ENCODE results near the gene SNX5.

The SNX5 gene

DNA sequence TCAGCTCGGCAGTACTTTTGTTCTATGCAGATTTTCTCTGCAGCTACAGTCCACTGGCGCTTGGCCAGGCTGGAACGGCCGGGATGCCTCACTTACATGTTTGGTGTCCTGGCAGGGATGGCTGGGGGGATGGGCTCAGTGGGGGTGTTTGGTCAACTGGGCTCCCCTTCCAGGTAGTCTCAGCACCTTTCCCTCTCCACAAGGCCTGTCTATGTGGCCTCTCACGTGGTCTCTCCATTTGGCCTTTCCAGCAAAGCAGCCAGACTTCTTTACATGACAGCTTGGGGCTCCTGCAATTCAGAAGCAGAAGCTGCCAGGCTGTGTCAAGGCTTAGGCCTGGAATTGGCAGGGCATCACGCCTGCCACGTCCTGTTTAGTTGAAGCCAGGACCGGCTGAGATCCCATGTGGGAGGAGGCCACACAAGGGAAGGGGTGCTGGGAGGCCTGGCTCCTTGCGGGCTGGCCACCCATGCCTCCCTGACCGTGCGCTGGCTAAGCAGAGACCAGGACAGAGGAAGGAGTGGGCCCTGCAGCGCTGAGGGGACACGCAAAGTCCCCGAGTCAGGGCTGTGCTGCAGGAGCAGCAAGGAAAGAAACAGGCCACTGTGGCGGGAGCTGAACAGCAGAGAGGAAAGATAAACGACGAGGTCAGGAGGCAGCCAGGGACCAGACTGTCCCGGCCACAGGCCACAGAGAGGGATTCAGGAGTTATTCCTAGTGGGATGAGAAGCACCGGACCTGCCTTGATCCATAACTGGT is 39.1 kb upstream of the SNX5 start:
- TF ChIP-seq EZH2 (IDR thresholded peaks at IDR 0.05) (no peak), POLR2AphosphoS5 (IDR thresholded peaks at IDR 0.05; ENCODE audit: borderline replicate concordance, low read depth, low read length) (no peak), FOXP2 (optimal IDR thresholded peaks at IDR 0.05; ENCODE audit: control extremely low read depth, extremely low read length, insufficient read depth) (no peak)
- no peak overlapping the region for H3K4me3 ChIP-seq
- H3K9me3 ChIP-seq (ENCODE audit: low read depth, low read length), result no peaks in the 10 kb centered on the region
- no peak overlapping the region for H3K9ac ChIP-seq (ENCODE audit: insufficient read length)
- DNase-seq (ENCODE audit: low read depth, low spot score), result no peak
- no peaks in the 10 kb centered on the region for H3K36me3 ChIP-seq (ENCODE audit: insufficient read depth, low read length)
- no peak overlapping the region for H3K27ac ChIP-seq

DNA sequence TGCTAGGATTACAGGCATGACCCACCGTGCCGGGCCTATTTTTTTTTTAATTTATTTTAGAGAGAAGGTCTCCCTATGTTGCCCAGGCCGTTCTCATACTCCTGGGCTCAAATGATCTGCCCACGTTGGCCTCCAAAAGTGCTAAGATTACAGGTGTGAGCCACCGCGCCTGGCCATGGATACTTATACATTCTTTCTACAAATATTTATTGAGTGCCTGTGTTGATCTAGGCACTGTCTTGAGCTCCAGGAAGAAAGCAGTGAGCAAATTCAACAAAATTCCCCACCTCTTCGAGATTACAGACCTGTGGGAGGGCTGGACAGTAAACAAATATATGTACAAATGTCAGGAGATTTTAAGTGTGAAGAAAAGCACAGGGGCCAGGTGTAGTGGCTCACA is 38.1 kb upstream of the SNX5 start:
- Histone ChIP-seq H3K36me3 (ENCODE audit: insufficient read depth, low read length) (no peaks in the 10 kb centered on the region), H3K9ac (ENCODE audit: insufficient read length) (no peak overlapping the region), H3K4me3 (no peak overlapping the region), H3K27ac (no peak overlapping the region), H3K9me3 (ENCODE audit: low read depth, low read length) (no peaks in the 10 kb centered on the region)
- no peak for DNase-seq (ENCODE audit: low read depth, low spot score)
- TF ChIP-seq EZH2 (IDR thresholded peaks at IDR 0.05) (no peak), POLR2AphosphoS5 (IDR thresholded peaks at IDR 0.05; ENCODE audit: borderline replicate concordance, low read depth, low read length) (no peak), FOXP2 (optimal IDR thresholded peaks at IDR 0.05; ENCODE audit: control extremely low read depth, extremely low read length, insufficient read depth) (no peak)

DNA sequence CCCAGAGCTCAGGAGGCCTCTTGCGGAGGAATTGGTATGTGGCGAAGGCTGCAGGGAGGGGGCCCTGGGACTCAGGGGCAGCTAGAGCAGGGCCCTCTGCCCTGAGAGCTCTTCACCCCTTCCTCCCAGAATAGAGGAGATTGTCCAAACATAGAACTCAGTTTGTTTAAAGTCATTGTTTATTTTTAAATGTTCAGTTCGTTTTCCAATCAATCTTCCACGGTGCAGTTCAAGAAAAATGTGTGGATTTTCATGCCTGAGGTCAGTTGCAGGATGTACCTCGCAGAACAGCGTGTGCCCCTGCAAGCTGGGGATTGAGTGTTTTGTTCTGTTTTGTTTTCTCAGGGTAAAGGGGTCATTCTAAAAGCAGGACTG is 37.4 kb upstream of the SNX5 start:
- Histone ChIP-seq H3K9me3 (ENCODE audit: low read depth, low read length) (no peaks in the 10 kb centered on the region), H3K9ac (ENCODE audit: insufficient read length) (no peak overlapping the region), H3K4me3 (no peak overlapping the region), H3K36me3 (ENCODE audit: insufficient read depth, low read length) (no peaks in the 10 kb centered on the region), H3K27ac (no peak overlapping the region)
- TF ChIP-seq FOXP2 (optimal IDR thresholded peaks at IDR 0.05; ENCODE audit: control extremely low read depth, extremely low read length, insufficient read depth) (no peak), POLR2AphosphoS5 (IDR thresholded peaks at IDR 0.05; ENCODE audit: borderline replicate concordance, low read depth, low read length) (no peak), EZH2 (IDR thresholded peaks at IDR 0.05) (no peak)
- no peak for DNase-seq (ENCODE audit: low read depth, low spot score)

DNA sequence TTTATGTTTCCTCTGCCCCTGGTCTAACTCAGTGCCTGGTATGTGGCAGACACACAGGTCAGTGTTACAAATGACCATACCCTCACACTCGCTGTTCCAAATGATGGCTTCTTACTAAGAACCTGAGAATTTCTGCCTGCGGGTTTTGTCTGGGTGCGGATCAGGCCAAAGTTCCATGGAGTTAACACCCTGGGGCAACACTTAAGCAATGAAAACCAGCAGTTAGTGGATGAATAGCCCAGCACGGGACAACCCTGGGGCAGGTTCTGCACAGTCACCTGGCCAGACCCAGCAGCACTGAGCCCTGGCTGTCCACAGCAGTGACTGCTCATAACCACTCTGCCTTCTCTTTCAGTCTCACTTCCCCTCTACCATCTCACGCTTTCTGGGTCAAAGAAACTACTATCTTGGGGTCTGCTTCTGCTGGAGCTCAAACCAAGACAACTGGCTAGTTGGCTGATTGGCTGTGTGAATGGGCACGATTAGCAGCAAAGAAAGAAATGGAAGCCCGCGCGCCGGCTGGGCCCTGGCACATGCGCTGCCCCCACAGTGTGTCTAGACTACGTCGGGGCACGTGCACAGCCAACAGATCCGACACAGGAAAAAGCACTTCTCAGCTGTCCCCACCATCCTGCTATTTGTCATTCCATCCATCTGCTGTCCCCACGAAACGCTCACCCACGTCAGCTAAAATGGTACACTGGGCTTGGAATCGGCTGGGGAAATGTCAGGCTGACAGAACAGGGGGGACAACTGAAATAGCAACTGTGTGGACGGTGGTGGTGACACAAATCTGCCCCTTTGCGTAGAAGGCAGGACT is 36.8 kb upstream of the SNX5 start:
- DNase-seq (ENCODE audit: low read depth, low spot score), result no peak
- H3K27ac ChIP-seq, result no peak overlapping the region

DNA sequence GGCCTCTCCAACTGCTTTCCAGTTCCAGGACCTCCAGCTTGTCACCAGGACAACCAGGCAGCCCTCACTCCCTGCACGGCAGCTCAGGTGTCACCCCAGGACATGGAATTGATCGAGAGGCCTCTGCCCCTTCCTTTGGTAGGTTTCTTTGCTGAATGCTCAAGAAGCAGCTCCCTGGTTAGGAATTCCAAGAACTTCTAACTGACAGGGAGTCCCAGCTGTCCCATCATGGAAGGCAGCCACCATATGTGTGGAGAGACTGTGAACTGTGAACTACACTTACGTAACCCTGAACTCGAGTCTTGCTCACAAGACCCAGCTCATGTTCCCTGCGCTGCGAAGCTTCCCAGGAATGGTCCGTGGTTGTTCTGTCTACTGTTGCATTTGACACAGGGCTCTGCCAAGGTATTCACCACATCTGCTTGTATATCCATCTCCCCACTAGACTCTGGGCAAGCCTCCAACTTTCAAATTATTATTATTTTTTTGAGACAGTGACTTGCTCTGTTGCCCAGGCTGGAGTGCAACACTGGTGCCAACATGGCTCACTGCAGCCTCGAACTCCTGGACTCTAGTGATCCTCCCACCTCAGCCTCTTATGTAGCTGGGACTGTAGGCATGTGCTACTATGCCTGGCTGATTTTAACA is 35.9 kb upstream of the SNX5 start:
- Histone ChIP-seq H3K36me3 (ENCODE audit: insufficient read depth, low read length) (no peaks in the 10 kb centered on the region), H3K9ac (ENCODE audit: insufficient read length) (no peak overlapping the region), H3K27ac (no peak overlapping the region), H3K9me3 (ENCODE audit: low read depth, low read length) (no peaks in the 10 kb centered on the region), H3K4me3 (no peak overlapping the region)
- DNase-seq (ENCODE audit: low read depth, low spot score), result no peak
- TF ChIP-seq FOXP2 (optimal IDR thresholded peaks at IDR 0.05; ENCODE audit: control extremely low read depth, extremely low read length, insufficient read depth), result no peak
- TF ChIP-seq POLR2AphosphoS5 (IDR thresholded peaks at IDR 0.05; ENCODE audit: borderline replicate concordance, low read depth, low read length), result no peak
- TF ChIP-seq EZH2 (IDR thresholded peaks at IDR 0.05), result no peak

More for the DNA sequence above, 36.8 kb upstream of the SNX5 start:
- Histone ChIP-seq H3K9me3 (ENCODE audit: low read depth, low read length) (no peaks in the 10 kb centered on the region), H3K4me3 (no peak overlapping the region), H3K9ac (ENCODE audit: insufficient read length) (no peak overlapping the region), H3K36me3 (ENCODE audit: insufficient read depth, low read length) (no peaks in the 10 kb centered on the region)
- TF ChIP-seq EZH2 (IDR thresholded peaks at IDR 0.05), result no peak
- no peak for TF ChIP-seq POLR2AphosphoS5 (IDR thresholded peaks at IDR 0.05; ENCODE audit: borderline replicate concordance, low read depth, low read length)
- no peak for TF ChIP-seq FOXP2 (optimal IDR thresholded peaks at IDR 0.05; ENCODE audit: control extremely low read depth, extremely low read length, insufficient read depth)

DNA sequence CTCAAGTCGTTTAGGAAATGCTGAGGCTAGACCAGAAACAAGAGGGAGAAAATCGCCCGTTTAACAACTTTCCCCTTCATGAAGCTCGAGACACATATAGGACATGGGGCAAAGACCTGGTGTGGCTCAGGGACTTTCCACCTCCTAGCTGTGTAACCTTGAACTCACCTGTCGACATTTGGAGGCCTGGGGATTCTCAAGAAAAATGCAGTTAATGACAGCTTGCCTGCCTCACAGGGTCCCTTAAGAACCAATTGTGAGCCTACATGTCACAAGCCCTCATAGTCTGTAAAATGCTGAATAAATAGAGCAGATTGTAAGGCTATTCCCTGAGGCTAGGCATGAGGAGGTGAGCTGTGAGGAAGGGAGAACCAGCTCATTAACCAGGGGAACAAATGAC is 35.3 kb upstream of the SNX5 start:
- H3K9me3 ChIP-seq (ENCODE audit: low read depth, low read length), result no peaks in the 10 kb centered on the region
- TF ChIP-seq EZH2 (IDR thresholded peaks at IDR 0.05), result no peak
- no peak for TF ChIP-seq POLR2AphosphoS5 (IDR thresholded peaks at IDR 0.05; ENCODE audit: borderline replicate concordance, low read depth, low read length)
- no peak for TF ChIP-seq FOXP2 (optimal IDR thresholded peaks at IDR 0.05; ENCODE audit: control extremely low read depth, extremely low read length, insufficient read depth)
- no peak for DNase-seq (ENCODE audit: low read depth, low spot score)
- no peak overlapping the region for H3K4me3 ChIP-seq
- H3K36me3 ChIP-seq (ENCODE audit: insufficient read depth, low read length), result no peaks in the 10 kb centered on the region
- H3K9ac ChIP-seq (ENCODE audit: insufficient read length), result no peak overlapping the region
- H3K27ac ChIP-seq, result no peak overlapping the region

DNA sequence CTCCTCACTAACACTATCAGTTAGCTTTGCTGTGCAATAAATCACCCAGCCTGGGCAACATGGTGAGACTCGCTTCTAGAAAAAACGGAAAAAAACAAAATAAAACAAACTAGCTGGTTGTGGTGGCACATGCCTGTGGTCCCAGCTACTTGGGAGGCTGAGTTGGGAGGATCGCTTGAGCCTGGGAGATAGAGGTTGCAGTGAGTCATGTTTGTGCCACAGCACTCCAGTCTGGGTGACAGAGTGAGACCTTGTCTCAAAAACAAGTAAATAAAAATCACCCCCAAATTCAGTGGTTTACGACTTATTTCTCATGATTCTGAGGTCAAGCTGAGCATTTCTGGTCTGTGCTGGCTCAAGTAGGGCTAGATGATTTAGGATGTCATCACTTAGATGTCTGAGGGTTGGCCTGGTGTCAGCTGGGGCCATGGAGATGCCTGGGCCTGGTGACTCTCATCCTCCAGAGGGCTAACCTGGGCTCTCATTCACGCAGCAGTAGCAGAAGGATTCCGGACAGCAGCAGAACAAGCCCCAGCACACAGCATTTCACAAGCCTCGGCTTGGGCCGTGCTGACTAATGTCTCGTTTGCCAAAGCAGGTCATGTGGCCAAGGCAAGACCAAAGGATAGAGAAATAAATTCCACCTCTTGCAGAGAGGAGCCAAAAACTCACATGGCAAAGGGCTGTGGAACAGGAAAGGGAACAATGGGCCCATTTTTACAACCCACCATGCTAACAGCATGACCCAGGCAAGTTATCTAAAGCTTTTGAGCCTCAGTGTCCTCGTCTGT is 32.7 kb upstream of the SNX5 start:
- Histone ChIP-seq H3K9ac (ENCODE audit: insufficient read length) (no peak overlapping the region), H3K9me3 (ENCODE audit: low read depth, low read length) (no peaks in the 10 kb centered on the region), H3K27ac (no peak overlapping the region), H3K36me3 (ENCODE audit: insufficient read depth, low read length) (no peaks in the 10 kb centered on the region), H3K4me3 (no peak overlapping the region)
- no peak for TF ChIP-seq FOXP2 (optimal IDR thresholded peaks at IDR 0.05; ENCODE audit: control extremely low read depth, extremely low read length, insufficient read depth)
- no peak for TF ChIP-seq POLR2AphosphoS5 (IDR thresholded peaks at IDR 0.05; ENCODE audit: borderline replicate concordance, low read depth, low read length)
- no peak for TF ChIP-seq EZH2 (IDR thresholded peaks at IDR 0.05)
- DNase-seq (ENCODE audit: low read depth, low spot score), result no peak

All from SK-N-MC (cell line).